GM19395 (cell line): ENCODE data around the gene CXCR5.

Experiments used
- ATAC-seq: cut with Tn5 transposase; IDR thresholded peaks from one replicate; pipeline ENCODE4 v1.9.1; 2021; ENCODE audit warnings: mild to moderate bottlenecking, moderate library complexity; ENCODE audit not compliant: unreplicated experiment

Gene CXCR5

GRCh38 chr11:118897721-118898310 is 14.1 kb downstream of the CXCR5 start:
- ATAC-seq, result no peak

GRCh38 chr11:118898400-118899295 is 15.0 kb downstream of the CXCR5 start:
- ATAC-seq, result no peak

- no peak for ATAC-seq
These were observed 15.6 kb downstream of the CXCR5 start for GRCh38 chr11:118899296-118899688.

GRCh38 chr11:118899706-118900360 is 16.1 kb downstream of the CXCR5 start:
- no peak for ATAC-seq

GRCh38 chr11:118900535-118901384 is 17.1 kb downstream of the CXCR5 start:
- no peak for ATAC-seq

GRCh38 chr11:118901494-118902335 is 18.0 kb downstream of the CXCR5 start:
- ATAC-seq, result no peak

- no peak for ATAC-seq
These were observed 18.9 kb downstream of the CXCR5 start for GRCh38 chr11:118902336-118903203.

- ATAC-seq, result no peak
These were observed 19.7 kb downstream of the CXCR5 start for GRCh38 chr11:118903204-118904015.

GRCh38 chr11:118907051-118908042 is 23.7 kb downstream of the CXCR5 start:
- peak; percentile 70 for ATAC-seq

- no peak for ATAC-seq
These were observed 24.6 kb downstream of the CXCR5 start for GRCh38 chr11:118908264-118908663.

- no peak for ATAC-seq
These were observed 25.4 kb downstream of the CXCR5 start for GRCh38 chr11:118908901-118909618.

GRCh38 chr11:118909619-118910308 is 26.1 kb downstream of the CXCR5 start:
- ATAC-seq, result no peak

GRCh38 chr11:118910309-118911112 is 26.8 kb downstream of the CXCR5 start:
- ATAC-seq, result no peak

GRCh38 chr11:118911113-118911879 is 27.6 kb downstream of the CXCR5 start:
- no peak for ATAC-seq
